ENCODE measurements around the gene KLF15.

Gene KLF15

GRCh38 chr3:126357295-126358037 is at the start of gene KLF15:
TSS of gene KLF15 (minus strand) at chr3:126357408. CDS start at chr3:126352922, 4,486 bp downstream.
- FAIRE-seq = no peak

GRCh38 chr3:126406389-126407296 is 49.4 kb upstream of the KLF15 start:
- no peak for FAIRE-seq

- FAIRE-seq = no peak
Measured at GRCh38 chr3:126402666-126403302, 45.6 kb upstream of the KLF15 start.

GRCh38 chr3:126402178-126402577 is 45.0 kb upstream of the KLF15 start:
- no peak for FAIRE-seq

GRCh38 chr3:126401611-126402160 is 44.5 kb upstream of the KLF15 start:
- no peak for FAIRE-seq

- no peak for FAIRE-seq
Measured at GRCh38 chr3:126399756-126400155, 42.5 kb upstream of the KLF15 start.

GRCh38 chr3:126399351-126399735 is 42.1 kb upstream of the KLF15 start:
- no peak for FAIRE-seq

- FAIRE-seq = no peak
Measured at GRCh38 chr3:126398423-126399350, 41.5 kb upstream of the KLF15 start.

GRCh38 chr3:126397610-126398422 is 40.6 kb upstream of the KLF15 start:
- no peak for FAIRE-seq

GRCh38 chr3:126396536-126396935 is 39.3 kb upstream of the KLF15 start:
- FAIRE-seq = no peak

- FAIRE-seq = no peak
Measured at GRCh38 chr3:126395846-126396513, 38.8 kb upstream of the KLF15 start.

GRCh38 chr3:126394977-126395321 is 37.7 kb upstream of the KLF15 start:
- FAIRE-seq = no peak

- FAIRE-seq = no peak
Measured at GRCh38 chr3:126394179-126394976, 37.2 kb upstream of the KLF15 start, which contains the start of gene CFAP100. TSS of gene CFAP100 (plus strand) at chr3:126394909. CDS start at chr3:126396001, 1,092 bp downstream.

GRCh38 chr3:126393563-126393962 is 36.4 kb upstream of the KLF15 start:
- FAIRE-seq = no peak

- FAIRE-seq = no peak
Measured at GRCh38 chr3:126392246-126392645, 35.0 kb upstream of the KLF15 start.

- FAIRE-seq = no peak
Measured at GRCh38 chr3:126391631-126392030, 34.4 kb upstream of the KLF15 start.

GRCh38 chr3:126390751-126391150 is 33.5 kb upstream of the KLF15 start:
- no peak for FAIRE-seq

GRCh38 chr3:126390201-126390600 is 33.0 kb upstream of the KLF15 start:
- no peak for FAIRE-seq

GRCh38 chr3:126389794-126390146 is 32.6 kb upstream of the KLF15 start:
- FAIRE-seq = no peak
